Body of pancreas (tissue), 4 donors: ENCODE data around the gene DIAPH1.

Source experiments
- POLR2A ChIP-seq, 3 donors: fragments of 450-650 bp; IDR thresholded peaks; one replicate each; pipeline ENCODE4 v1.6.1; 2016; ENCODE audit warnings: antibody characterized with exemption in 3 of 3, mild to moderate bottlenecking in 2 of 3
- TF ChIP-seq, protein P1 (sequence below), 7 experiments: fragments of 450-650 bp in 4 of 7; fragments of 200-600 bp in 3 of 7; sonication (generic) in 3 of 7; IDR thresholded peaks; one replicate each; pipeline ENCODE4 v1.5.1; 2016 to 2019; ENCODE audit warnings: antibody characterized with exemption in 7 of 7

DNA sequence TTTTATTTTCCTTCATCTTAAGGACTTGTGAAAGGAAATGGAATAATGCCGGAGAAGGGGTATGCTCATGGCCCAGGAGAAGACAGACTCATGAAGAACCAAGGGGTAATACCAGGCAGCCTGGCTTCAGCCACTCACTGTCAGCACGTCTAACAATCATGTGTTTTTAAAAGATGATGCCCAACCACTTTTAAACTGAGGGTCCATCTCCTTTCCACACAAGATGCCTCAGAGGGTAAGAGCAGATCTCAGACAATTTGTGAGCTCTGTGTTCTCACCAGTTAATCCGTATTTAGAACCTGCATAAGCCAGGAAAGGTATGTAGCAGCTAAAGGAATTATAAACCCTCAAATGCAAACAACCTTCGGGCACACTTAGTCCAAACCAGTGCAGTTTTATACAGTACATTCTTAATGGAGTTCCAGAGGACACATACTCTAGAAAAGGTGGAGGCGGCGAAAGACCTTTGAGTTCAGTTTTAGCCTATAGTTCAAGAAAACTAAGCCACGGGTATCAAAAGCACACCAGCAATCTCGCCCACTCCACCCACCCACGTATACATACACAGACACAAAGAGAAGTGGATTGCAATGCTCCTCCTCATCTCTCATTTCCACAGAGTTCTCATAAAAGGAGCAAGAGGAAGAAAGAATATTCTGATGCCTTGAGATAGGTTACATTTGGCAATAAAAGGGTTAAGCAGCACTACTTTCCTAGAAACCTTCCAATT lies 2.6 kb downstream of the DIAPH1 start:
- TF ChIP-seq, protein P1, sequence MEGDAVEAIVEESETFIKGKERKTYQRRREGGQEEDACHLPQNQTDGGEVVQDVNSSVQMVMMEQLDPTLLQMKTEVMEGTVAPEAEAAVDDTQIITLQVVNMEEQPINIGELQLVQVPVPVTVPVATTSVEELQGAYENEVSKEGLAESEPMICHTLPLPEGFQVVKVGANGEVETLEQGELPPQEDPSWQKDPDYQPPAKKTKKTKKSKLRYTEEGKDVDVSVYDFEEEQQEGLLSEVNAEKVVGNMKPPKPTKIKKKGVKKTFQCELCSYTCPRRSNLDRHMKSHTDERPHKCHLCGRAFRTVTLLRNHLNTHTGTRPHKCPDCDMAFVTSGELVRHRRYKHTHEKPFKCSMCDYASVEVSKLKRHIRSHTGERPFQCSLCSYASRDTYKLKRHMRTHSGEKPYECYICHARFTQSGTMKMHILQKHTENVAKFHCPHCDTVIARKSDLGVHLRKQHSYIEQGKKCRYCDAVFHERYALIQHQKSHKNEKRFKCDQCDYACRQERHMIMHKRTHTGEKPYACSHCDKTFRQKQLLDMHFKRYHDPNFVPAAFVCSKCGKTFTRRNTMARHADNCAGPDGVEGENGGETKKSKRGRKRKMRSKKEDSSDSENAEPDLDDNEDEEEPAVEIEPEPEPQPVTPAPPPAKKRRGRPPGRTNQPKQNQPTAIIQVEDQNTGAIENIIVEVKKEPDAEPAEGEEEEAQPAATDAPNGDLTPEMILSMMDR (IDR thresholded peaks at IDR 0.05): no peak
- TF ChIP-seq POLR2A (IDR thresholded peaks at IDR 0.05): no peak
